Neural progenitor cell (in vitro differentiated cells): Measurements from ENCODE around the gene VDAC2.
"Not testable (repeated sequence)": the region's sequence is repeated elsewhere in the genome, so short reads cannot be mapped to it uniquely, and the experiment has no call there.

Experiments used
- EZH2 ChIP-seq: fragments of 200-600 bp; sonication (generic); IDR thresholded peaks from 2 replicates; pipeline ENCODE4 v1.6.1; 2017; ENCODE audit warnings: antibody characterized with exemption, mild to moderate bottlenecking, moderate library complexity
- EZH2phosphoT487 ChIP-seq: fragments of 200-600 bp; sonication (generic); IDR thresholded peaks from 2 replicates; pipeline ENCODE4 v1.6.1; 2017; ENCODE audit warnings: antibody characterized with exemption
- TF ChIP-seq, protein P1 (sequence below): fragments of 200-600 bp; sonication (generic); IDR thresholded peaks from 2 replicates; pipeline ENCODE4 v1.5.1; 2017; ENCODE audit warnings: antibody characterized with exemption, mild to moderate bottlenecking

DNA sequence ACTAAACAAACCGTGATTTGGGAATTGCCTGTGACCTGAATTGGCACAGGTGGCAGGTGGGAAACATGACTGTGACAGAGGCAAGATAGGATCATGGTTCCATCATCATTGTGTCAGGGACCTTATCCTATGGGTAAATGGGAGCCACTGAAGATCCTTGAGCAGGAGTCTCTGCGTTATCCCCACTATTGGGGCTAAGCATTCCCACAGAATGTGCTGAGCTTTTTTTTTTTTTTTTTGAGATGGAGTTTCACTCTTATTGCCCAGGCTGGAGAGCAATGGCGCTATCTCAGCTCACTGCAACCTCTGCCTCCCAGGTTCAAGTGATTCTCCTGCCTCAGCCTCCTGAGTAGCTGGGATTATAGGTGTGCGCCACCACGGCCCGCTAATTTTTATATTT, 10.6 kb upstream of the VDAC2 start:
- TF ChIP-seq, protein P1, sequence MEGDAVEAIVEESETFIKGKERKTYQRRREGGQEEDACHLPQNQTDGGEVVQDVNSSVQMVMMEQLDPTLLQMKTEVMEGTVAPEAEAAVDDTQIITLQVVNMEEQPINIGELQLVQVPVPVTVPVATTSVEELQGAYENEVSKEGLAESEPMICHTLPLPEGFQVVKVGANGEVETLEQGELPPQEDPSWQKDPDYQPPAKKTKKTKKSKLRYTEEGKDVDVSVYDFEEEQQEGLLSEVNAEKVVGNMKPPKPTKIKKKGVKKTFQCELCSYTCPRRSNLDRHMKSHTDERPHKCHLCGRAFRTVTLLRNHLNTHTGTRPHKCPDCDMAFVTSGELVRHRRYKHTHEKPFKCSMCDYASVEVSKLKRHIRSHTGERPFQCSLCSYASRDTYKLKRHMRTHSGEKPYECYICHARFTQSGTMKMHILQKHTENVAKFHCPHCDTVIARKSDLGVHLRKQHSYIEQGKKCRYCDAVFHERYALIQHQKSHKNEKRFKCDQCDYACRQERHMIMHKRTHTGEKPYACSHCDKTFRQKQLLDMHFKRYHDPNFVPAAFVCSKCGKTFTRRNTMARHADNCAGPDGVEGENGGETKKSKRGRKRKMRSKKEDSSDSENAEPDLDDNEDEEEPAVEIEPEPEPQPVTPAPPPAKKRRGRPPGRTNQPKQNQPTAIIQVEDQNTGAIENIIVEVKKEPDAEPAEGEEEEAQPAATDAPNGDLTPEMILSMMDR: not testable (repeated sequence)
- not testable (repeated sequence) for TF ChIP-seq EZH2phosphoT487, EZH2
